ENCODE measurements around the gene CADPS. TPM values are rescaled to one million over a fixed set of nuclear protein-coding genes. Genes with fewer than 3 reads are reported as not detected.

The CADPS gene
- polyA plus RNA-seq, 1 experiment = not detected

DNA sequence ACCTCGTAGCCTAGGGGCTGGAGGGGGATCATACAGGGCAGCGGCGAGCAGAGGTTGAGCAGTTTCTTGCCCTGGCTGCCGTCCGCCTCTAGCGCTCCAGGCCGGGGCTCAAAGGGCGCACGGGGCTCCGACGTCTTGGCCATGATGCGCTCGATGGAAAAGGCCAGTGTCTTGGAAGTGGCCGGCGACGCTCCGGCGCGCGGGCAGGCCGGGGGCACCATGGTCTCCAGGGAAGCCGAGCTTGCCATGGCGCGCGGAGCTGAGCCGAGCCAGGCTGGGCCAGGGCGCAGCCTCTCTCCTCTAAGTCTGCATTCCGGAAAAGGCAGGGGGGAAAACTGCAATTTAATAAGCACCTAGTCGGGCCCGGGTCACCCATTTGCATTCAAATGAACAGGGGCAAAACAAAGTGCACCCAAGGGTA is 502.6 kb downstream of the CADPS start:
- H3K27me3 ChIP-seq (ENCODE audit: control insufficient read depth, insufficient read depth, low read length) = peaks cover 61% of the 10 kb centered on the region

DNA sequence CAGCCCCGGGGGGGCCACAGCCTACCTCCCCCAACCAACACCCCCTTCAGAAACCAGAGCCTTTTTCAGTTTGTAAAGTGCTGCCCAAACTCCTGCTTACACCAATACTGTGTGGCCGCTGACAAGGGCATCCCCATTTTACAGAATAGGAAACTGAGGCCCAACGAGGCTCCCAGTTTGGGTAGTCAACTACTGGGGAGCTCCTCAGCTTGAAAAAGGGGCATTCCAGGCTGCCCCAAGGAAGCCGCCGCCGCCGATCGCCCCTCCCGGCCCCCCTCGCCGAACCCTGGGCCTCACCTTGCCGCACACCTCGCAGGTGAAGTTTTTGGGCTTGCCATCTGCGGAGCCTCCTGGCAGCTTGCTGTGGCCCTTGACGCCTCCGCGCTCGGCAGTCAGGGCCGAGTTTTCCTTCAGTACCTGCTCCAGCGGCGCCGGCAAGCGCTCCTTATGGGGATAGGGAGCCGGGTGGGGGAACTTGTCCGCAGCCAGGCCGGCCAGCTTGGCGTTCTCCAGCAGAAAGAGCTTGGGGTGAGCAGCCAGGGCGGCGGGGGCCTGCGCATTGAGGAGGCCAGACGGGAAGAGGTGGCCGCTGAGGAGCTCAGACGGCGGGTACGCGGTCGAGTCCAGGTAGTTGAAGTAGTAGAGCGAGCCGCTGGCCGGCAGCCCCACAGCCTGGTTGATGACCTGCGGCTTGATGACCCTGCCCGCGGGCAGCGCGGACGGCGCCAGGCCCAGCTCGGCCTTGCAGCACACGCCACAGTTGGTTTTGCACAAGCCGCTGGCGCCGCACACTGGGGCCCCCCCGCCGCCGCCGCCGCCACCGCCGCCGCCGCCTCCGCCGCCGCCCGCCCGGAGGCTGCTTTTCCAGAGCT is 503.3 kb downstream of the CADPS start:
- CTCF ChIA-PET = no interaction called here
- peaks cover 64% of the 10 kb centered on the region for H3K27me3 ChIP-seq (ENCODE audit: control insufficient read depth, insufficient read depth, low read length)

More for the DNA sequence above, 502.6 kb downstream of the CADPS start:
- ChIA-PET CTCF (no interaction called here), POLR2A (no interaction called here)
- Histone ChIP-seq H3K4me3 (ENCODE audit: low read depth, low read length) (no peak overlapping the region), H3K36me3 (ENCODE audit: control insufficient read depth, insufficient read depth, low read length) (no peaks in the 10 kb centered on the region)
- TF ChIP-seq, protein P1, sequence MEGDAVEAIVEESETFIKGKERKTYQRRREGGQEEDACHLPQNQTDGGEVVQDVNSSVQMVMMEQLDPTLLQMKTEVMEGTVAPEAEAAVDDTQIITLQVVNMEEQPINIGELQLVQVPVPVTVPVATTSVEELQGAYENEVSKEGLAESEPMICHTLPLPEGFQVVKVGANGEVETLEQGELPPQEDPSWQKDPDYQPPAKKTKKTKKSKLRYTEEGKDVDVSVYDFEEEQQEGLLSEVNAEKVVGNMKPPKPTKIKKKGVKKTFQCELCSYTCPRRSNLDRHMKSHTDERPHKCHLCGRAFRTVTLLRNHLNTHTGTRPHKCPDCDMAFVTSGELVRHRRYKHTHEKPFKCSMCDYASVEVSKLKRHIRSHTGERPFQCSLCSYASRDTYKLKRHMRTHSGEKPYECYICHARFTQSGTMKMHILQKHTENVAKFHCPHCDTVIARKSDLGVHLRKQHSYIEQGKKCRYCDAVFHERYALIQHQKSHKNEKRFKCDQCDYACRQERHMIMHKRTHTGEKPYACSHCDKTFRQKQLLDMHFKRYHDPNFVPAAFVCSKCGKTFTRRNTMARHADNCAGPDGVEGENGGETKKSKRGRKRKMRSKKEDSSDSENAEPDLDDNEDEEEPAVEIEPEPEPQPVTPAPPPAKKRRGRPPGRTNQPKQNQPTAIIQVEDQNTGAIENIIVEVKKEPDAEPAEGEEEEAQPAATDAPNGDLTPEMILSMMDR (IDR thresholded peaks at IDR 0.05; ENCODE audit: insufficient read depth, low read depth, low read length) = no peak
- DNase-seq (ENCODE audit: low read depth) = no peak

DNA sequence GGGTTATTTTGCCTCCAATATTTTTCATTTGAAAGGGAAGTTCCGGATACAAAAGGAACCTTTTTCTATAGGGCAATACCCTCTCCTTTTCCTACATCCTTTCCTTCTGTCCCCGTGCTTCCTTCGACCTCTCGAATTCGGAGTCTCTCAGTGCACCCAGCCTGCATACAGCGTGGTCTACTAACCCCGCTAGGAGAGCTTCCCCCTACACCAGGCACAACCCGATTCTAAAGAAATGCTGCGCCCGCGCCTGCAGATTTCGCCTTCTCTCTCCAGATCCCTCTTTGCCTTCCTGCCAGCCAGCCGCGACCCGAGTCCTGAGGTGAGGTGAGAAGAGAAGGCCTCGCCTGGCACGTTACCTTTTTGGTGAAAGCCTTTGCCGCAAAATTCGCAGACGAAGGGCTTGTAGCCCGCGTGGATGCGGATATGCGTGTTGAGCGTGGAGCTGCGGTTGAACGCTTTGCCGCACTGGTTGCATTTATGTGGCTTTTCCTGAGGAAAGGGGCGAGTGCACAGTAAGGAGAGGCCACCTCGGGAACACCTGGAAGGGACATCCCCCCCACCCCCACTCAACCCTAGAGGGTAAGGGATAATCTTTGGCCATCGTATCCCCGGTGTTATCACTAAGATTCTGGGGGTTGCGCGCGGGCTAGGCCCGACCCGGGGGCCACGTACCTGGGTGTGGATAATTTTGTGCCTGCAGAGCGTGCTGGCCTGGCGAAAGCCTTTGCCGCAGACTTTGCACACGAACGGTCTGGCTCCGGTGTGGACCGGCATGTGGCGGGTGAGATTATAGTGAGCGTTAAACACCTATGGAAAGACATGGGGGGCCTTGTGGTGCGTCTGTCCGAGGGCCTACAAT is 504.1 kb downstream of the CADPS start:
- CTCF ChIA-PET = no interaction called here
- TF ChIP-seq, protein P1 (IDR thresholded peaks at IDR 0.05; ENCODE audit: insufficient read depth, low read depth, low read length) = no peak
- no peak for DNase-seq (ENCODE audit: low read depth)
- POLR2A ChIA-PET = no interaction called here
- no peak overlapping the region for H3K4me3 ChIP-seq (ENCODE audit: low read depth, low read length)
- H3K36me3 ChIP-seq (ENCODE audit: control insufficient read depth, insufficient read depth, low read length) = no peaks in the 10 kb centered on the region
- peaks cover 66% of the 10 kb centered on the region for H3K27me3 ChIP-seq (ENCODE audit: control insufficient read depth, insufficient read depth, low read length)

More for the DNA sequence above, 503.3 kb downstream of the CADPS start:
- DNase-seq (ENCODE audit: low read depth) = no peak
- Histone ChIP-seq H3K36me3 (ENCODE audit: control insufficient read depth, insufficient read depth, low read length) (no peaks in the 10 kb centered on the region), H3K4me3 (ENCODE audit: low read depth, low read length) (no peak overlapping the region)
- TF ChIP-seq, protein P1 (IDR thresholded peaks at IDR 0.05; ENCODE audit: insufficient read depth, low read depth, low read length) = no peak
- POLR2A ChIA-PET = no interaction called here

DNA sequence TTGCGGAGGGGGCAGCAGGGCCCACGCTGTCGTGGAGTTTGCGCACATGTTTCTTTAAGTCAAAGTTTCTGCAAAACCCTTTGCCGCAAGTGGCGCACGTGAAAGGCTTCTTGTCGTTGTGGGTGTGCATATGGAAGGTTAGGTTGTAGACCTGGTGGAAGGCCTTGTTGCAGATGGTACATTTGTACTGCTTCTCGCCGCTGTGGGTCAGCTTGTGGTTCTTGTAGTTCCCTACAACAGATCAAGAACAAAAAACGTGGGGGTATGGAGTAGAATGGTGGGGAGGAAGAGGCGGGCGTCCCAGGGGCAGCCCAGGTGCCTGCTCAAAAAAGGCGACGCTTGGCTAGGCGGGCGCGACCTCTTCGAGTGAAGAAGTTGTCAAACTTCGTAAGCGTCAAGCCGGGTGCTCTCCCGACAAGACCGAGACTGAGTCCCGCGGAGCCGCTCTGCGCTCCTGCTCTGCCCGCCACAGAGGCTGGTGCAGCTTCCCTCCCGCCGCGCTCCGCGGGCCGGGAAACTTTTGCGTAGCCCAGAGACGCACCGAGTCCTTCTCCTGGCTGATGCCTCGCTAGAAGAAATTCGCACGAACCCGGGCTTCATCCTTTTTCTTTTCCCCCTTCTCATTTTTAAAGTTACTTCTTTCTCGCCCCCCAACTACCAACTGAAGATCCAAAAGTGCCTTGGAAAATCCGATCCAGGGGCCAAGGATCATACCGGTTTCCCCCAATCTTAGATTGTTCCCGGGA is 504.9 kb downstream of the CADPS start:
- POLR2A ChIA-PET = no interaction called here
- DNase-seq (ENCODE audit: low read depth) = no peak
- Histone ChIP-seq H3K27me3 (ENCODE audit: control insufficient read depth, insufficient read depth, low read length) (peaks cover 66% of the 10 kb centered on the region), H3K36me3 (ENCODE audit: control insufficient read depth, insufficient read depth, low read length) (no peaks in the 10 kb centered on the region), H3K4me3 (ENCODE audit: low read depth, low read length) (no peak overlapping the region)
- CTCF ChIA-PET = no interaction called here
- TF ChIP-seq, protein P1 (IDR thresholded peaks at IDR 0.05; ENCODE audit: insufficient read depth, low read depth, low read length) = no peak
